Anterior cingulate cortex (tissue), 58 donors: ENCODE data around the gene AGO4.
A peak's percentile ranks its signal among the peaks of the same experiment; 100 is the strongest.
"Not testable (repeated sequence)": the region's sequence is repeated elsewhere in the genome, so short reads cannot be mapped to it uniquely, and the experiment has no call there.

Experiments used
- DNase-seq, 58 donors: peaks; one replicate each; lab custom pipeline; 2025; lab: John Stamatoyannopoulos, UW

Gene AGO4

GRCh38 chr1:35888255-35888654, 80.4 kb downstream of the AGO4 start:
- DNase-seq = no peak

GRCh38 chr1:35888981-35889380, 81.2 kb downstream of the AGO4 start:
- DNase-seq = not testable (repeated sequence)

- DNase-seq = no peak
These were observed 85.4 kb downstream of the AGO4 start for GRCh38 chr1:35893051-35893879.

- peak in 8 of 58 donors; percentile 5 to 36 (median 15) for DNase-seq
These were observed 86.4 kb downstream of the AGO4 start for GRCh38 chr1:35894183-35894582.

GRCh38 chr1:35894656-35895055, 86.8 kb downstream of the AGO4 start:
- DNase-seq = no peak

GRCh38 chr1:35899941-35900340, 92.1 kb downstream of the AGO4 start:
- DNase-seq = no peak

GRCh38 chr1:35901235-35901634, 93.4 kb downstream of the AGO4 start:
- no peak for DNase-seq

GRCh38 chr1:35902671-35903070, 94.9 kb downstream of the AGO4 start:
- DNase-seq = no peak
